PC-9 (cell line): ENCODE results near the gene RBL2. TPM values are rescaled to one million over a fixed set of nuclear protein-coding genes. Genes with fewer than 3 reads are reported as not detected.

Experiments
- BruUV-seq: library from RNA; stranded (reverse); fragments of 400-500 nt; replicated peaks from 2 replicates; lab custom pipeline; 2021; lab: Mats Ljungman, UMichigan
- CTCF ChIA-PET: fragments of 300-600 bp; sonication (Branson Sonifier 250); formaldehyde crosslinking; loops from one replicate; lab custom pipeline; 2022; ENCODE audit warnings: antibody characterized with exemption; lab: Charles Lee
- POLR2A ChIA-PET: fragments of 300-600 bp; sonication (Branson Sonifier 250); formaldehyde crosslinking; loops from one replicate; lab custom pipeline; 2022; ENCODE audit warnings: antibody characterized with exemption; ENCODE audit not compliant: unreplicated experiment; lab: Charles Lee
- DNase-seq, 2 experiments: peaks; one replicate each; pipeline versions ENCODE4 v3.0.0 to v3.0.0-alpha.2; 2015 to 2022; ENCODE audit warnings: mixed read lengths in 1 of 2
- H2AFZ ChIP-seq: fragments of 200-600 bp; sonication (generic); 2 replicates; pipeline ENCODE4 v1.8.1; 2017; ENCODE audit warnings: antibody characterized with exemption
- H3F3A ChIP-seq: fragments of 200-600 bp; sonication (generic); 2 replicates; pipeline ENCODE4 v1.8.1; 2017; ENCODE audit warnings: antibody characterized with exemption, mild to moderate bottlenecking, low read depth; ENCODE audit not compliant: insufficient read depth
- H3K27ac ChIP-seq: fragments of 200-600 bp; sonication (generic); 2 replicates; pipeline ENCODE4 v1.6.1; 2016; ENCODE audit warnings: mixed run types
- H3K27me3 ChIP-seq: fragments of 200-600 bp; sonication (generic); 2 replicates; pipeline ENCODE4 v1.6.1; 2016; ENCODE audit warnings: low read depth, mixed run types; ENCODE audit not compliant: insufficient read depth
- H3K36me3 ChIP-seq: fragments of 200-600 bp; sonication (generic); 2 replicates; pipeline ENCODE4 v1.6.1; 2016; ENCODE audit warnings: low read depth, mixed run types
- H3K4me1 ChIP-seq: fragments of 200-600 bp; sonication (generic); replicated peaks from 2 replicates; pipeline ENCODE4 v1.6.1; 2016; ENCODE audit warnings: mixed run types; ENCODE audit not compliant: insufficient read depth
- H3K4me2 ChIP-seq: fragments of 200-600 bp; sonication (generic); 2 replicates; pipeline ENCODE4 v1.6.1; 2017; ENCODE audit warnings: mixed run types
- H3K4me3 ChIP-seq: fragments of 200-600 bp; sonication (generic); 2 replicates; pipeline ENCODE4 v1.6.1; 2016; ENCODE audit warnings: mixed run types
- H3K79me2 ChIP-seq: fragments of 200-600 bp; sonication (generic); 2 replicates; pipeline ENCODE4 v1.6.1; 2017; ENCODE audit warnings: low read depth, mixed run types
- H3K9me2 ChIP-seq: fragments of 200-600 bp; sonication (generic); 2 replicates; pipeline ENCODE4 v1.8.1; 2017; ENCODE audit warnings: mild to moderate bottlenecking; ENCODE audit not compliant: insufficient read depth
- H3K9me3 ChIP-seq: fragments of 200-600 bp; sonication (generic); 2 replicates; pipeline ENCODE4 v1.8.1; 2016; ENCODE audit warnings: low read depth; ENCODE audit not compliant: insufficient read depth
- H4K20me1 ChIP-seq: fragments of 200-600 bp; sonication (generic); 2 replicates; pipeline ENCODE4 v1.8.1; 2017; ENCODE audit not compliant: insufficient read depth
- CTCF ChIP-seq: fragments of 200-600 bp; sonication (generic); conservative IDR thresholded peaks from 2 replicates; pipeline ENCODE4 v1.6.1; 2017; ENCODE audit warnings: mixed run types, antibody characterized with exemption, mild to moderate bottlenecking, moderate library complexity
- EZH2 ChIP-seq: fragments of 200-600 bp; sonication (generic); IDR thresholded peaks from 2 replicates; pipeline ENCODE4 v1.8.0; 2017; ENCODE audit warnings: antibody characterized with exemption, low read depth
- intact Hi-C: fragments of 100-400 bp; cut with micrococcal nuclease; formaldehyde crosslinking; loops from one replicate; pipeline ENCODE4 v1.10.0; 2022; ENCODE audit not compliant: unreplicated experiment
- total RNA-seq: library from RNA; stranded (reverse); gene quantifications from 2 replicates; pipeline ENCODE4 v1.2.3, GENCODE V29; 2021

The RBL2 gene
- total RNA-seq, 1 experiment from 2014 or later = 72.0 TPM

DNA sequence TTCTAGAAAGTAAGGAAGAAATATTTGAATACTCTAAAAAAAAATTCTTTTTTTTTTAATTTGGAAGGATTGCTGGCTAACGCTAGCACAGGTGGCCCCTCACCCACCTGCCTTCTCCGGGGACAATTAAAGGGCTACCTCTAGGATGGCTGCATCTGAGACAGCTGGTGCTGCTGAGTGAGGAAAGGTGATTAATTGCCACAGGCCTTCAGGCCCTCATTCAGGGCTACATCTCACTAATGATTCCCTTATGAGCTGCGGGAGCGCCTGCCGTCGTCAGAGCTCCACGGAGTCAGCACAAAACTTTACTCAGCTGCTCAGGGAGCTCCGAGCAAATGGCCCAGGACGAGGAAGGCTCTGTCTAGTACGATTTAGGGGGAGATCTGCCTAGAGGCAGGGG, 95.8 kb downstream of the RBL2 start:
- Histone ChIP-seq H3K4me2 (no peak overlapping the region), H3K27me3 (no peaks in the 10 kb centered on the region), H3K4me3 (no peak overlapping the region), H3K9me3 (no peaks in the 10 kb centered on the region), H3K4me1 (no peaks in the 10 kb centered on the region), H3F3A (no peaks in the 10 kb centered on the region), H3K79me2 (no peaks in the 10 kb centered on the region), H4K20me1 (no peaks in the 10 kb centered on the region), H3K36me3 (no peaks in the 10 kb centered on the region), H3K27ac (no peak overlapping the region), H2AFZ (no peak overlapping the region), H3K9me2 (no peaks in the 10 kb centered on the region)
- TF ChIP-seq CTCF (no peak), EZH2 (no peak)
- no TSS peak for BruUV-seq
- intact Hi-C loops = no loop called here
- ChIA-PET POLR2A (no interaction called here), CTCF (interaction anchor here (0.7 kb wide), 1 partner anchor 473 kb away, joined by 5 read pairs; no protein-coding TSS in a partner anchor)
- no peak for DNase-seq

GRCh38 chr16:53530741-53531140, 96.5 kb downstream of the RBL2 start:
- Histone ChIP-seq H3K9me3 (no peaks in the 10 kb centered on the region), H2AFZ (no peak overlapping the region), H3F3A (no peaks in the 10 kb centered on the region), H3K4me2 (no peak overlapping the region), H4K20me1 (no peaks in the 10 kb centered on the region), H3K79me2 (no peaks in the 10 kb centered on the region), H3K36me3 (no peaks in the 10 kb centered on the region), H3K27me3 (no peaks in the 10 kb centered on the region), H3K4me3 (no peak overlapping the region), H3K9me2 (no peaks in the 10 kb centered on the region), H3K4me1 (no peaks in the 10 kb centered on the region), H3K27ac (no peak overlapping the region)
- POLR2A ChIA-PET = no interaction called here
- CTCF ChIA-PET = no interaction called here
- DNase-seq = no peak
- intact Hi-C loops = no loop called here
- BruUV-seq = no TSS peak
- no peak for TF ChIP-seq CTCF
- no peak for TF ChIP-seq EZH2

DNA sequence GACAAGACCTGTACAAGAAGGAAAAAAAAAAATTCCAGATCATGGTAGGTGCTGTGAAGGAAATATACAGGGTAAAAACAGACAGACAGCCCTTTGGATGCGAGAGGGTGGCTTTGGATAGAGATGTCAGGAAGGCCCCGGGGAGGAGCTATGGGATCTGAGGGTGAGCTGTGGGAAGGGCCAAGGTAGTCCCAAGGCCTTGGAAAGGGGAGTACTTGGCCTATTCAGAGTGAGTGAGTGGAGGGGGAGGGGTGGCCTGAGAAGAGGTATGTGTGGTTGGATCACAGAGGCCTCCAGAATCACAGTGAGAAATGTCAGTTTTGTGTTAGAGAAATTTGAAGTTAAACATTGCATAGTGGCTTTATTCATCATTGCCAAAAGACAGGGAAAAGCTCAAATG, 99.9 kb downstream of the RBL2 start:
- H3F3A ChIP-seq = no peaks in the 10 kb centered on the region
- no peaks in the 10 kb centered on the region for H3K9me2 ChIP-seq
- H4K20me1 ChIP-seq = no peaks in the 10 kb centered on the region
- H3K27ac ChIP-seq = no peak overlapping the region
- no peaks in the 10 kb centered on the region for H3K79me2 ChIP-seq
- BruUV-seq = no TSS peak
- no peak overlapping the region for H3K4me3 ChIP-seq
- H3K4me2 ChIP-seq = no peak overlapping the region
- intact Hi-C loops = no loop called here
- no peaks in the 10 kb centered on the region for H3K36me3 ChIP-seq
- no peaks in the 10 kb centered on the region for H3K9me3 ChIP-seq
- TF ChIP-seq CTCF (no peak), EZH2 (no peak)
- ChIA-PET POLR2A (no interaction called here), CTCF (no interaction called here)
- no peak overlapping the region for H2AFZ ChIP-seq
- H3K4me1 ChIP-seq = no peaks in the 10 kb centered on the region
- H3K27me3 ChIP-seq = no peaks in the 10 kb centered on the region
- DNase-seq = no peak
